Measurements from ENCODE around the gene PDLIM3.
"Not testable (repeated sequence)": the region's sequence is repeated elsewhere in the genome, so short reads cannot be mapped to it uniquely, and the experiment has no call there.

Gene PDLIM3

DNA sequence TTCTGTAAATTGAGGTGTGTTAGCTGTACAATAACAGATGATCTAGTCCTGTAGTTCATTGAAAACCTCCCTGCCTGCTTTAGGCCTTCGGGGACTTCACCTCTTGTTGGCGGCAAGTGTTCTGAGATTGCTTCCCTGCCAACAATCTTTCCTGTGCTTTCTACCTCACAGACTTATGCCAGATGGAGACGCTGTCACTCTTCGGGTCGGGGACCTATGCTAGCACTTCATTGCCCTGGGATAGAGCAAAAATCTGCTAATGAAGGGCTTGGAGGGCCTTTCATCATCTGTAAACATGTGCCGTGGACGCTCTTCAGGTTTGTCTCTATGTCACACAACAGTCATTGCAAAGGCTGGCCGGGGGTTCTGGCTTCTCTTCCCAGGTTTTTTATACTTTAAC lies 4.7 kb upstream of the PDLIM3 start:
- Histone ChIP-seq H3K4me1 (ENCODE audit: control insufficient read depth in 5 of 5, insufficient read depth in 5 of 5, low read length in 5 of 5) (peaks cover 2 to 25% (median 14%) of the 10 kb centered on the region in 5 donors), H3K4me3 (ENCODE audit: low read depth in 1 of 5, low read length in 5 of 5) (no peak overlapping the region), H3K36me3 (ENCODE audit: control insufficient read depth in 5 of 5, insufficient read depth in 5 of 5, low read length in 5 of 5) (no peaks in the 10 kb centered on the region), H3K27me3 (ENCODE audit: control insufficient read depth in 5 of 5, insufficient read depth in 4 of 5, low read length in 5 of 5) (peaks cover 5 to 35% (median 8%) of the 10 kb centered on the region in 5 donors), H3K9ac (ENCODE audit: low read length in 5 of 5) (no peak overlapping the region), H3K27ac (ENCODE audit: low read depth, low read length) (no peak overlapping the region), H3K9me3 (ENCODE audit: control insufficient read depth in 5 of 5, low read length in 5 of 5) (no peaks in the 10 kb centered on the region)

DNA sequence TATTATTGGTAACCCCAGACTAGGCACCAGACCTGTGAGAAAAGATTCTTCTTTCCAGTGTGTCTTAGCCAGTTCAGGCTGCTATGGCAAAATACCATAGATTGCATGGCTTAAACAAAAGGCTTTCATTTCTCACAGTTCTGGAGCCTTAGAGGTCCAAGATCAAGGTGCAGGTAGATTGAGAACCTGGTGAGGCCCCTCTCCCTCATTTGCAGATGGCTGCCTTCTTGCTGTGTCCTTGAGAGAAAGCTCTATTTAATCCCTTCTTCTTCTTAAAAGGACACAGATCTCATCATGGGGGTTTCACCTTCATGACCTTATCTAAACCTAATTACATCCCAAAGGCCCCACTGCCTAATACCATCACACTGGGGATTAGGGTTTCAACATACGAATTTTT lies 3.5 kb upstream of the PDLIM3 start:
- Histone ChIP-seq H3K9ac (ENCODE audit: low read length in 5 of 5) (no peak overlapping the region), H3K9me3 (ENCODE audit: control insufficient read depth in 5 of 5, low read length in 5 of 5) (no peaks in the 10 kb centered on the region), H3K4me3 (ENCODE audit: low read depth in 1 of 5, low read length in 5 of 5) (no peak overlapping the region), H3K4me1 (ENCODE audit: control insufficient read depth in 5 of 5, insufficient read depth in 5 of 5, low read length in 5 of 5) (peaks cover 2 to 30% (median 20%) of the 10 kb centered on the region in 5 donors), H3K27me3 (ENCODE audit: control insufficient read depth in 5 of 5, insufficient read depth in 4 of 5, low read length in 5 of 5) (peaks cover 5 to 38% (median 8%) of the 10 kb centered on the region in 5 donors), H3K27ac (ENCODE audit: low read depth, low read length) (no peak overlapping the region), H3K36me3 (ENCODE audit: control insufficient read depth in 5 of 5, insufficient read depth in 5 of 5, low read length in 5 of 5) (no peaks in the 10 kb centered on the region)

DNA sequence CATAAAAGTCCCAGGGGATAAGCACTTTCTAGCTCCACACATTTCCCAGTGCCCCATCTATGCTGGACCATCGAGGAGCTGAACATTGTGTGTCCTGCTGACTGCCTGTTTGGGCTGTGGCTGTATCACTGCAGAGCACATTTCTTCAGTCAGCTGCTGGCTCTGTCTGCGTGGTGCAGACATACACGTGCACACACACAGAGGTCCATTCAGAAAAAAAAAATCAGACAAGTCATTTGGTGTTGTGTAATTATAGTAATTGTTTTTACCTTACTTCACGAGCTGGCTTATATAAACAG lies 1.1 kb upstream of the PDLIM3 start:
- no peaks in the 10 kb centered on the region for H3K36me3 ChIP-seq (ENCODE audit: control insufficient read depth in 5 of 5, insufficient read depth in 5 of 5, low read length in 5 of 5)
- peaks cover 5 to 38% (median 8%) of the 10 kb centered on the region in 5 donors for H3K27me3 ChIP-seq (ENCODE audit: control insufficient read depth in 5 of 5, insufficient read depth in 4 of 5, low read length in 5 of 5)
- no peak overlapping the region for H3K27ac ChIP-seq (ENCODE audit: low read depth, low read length)
- no peak overlapping the region for H3K9ac ChIP-seq (ENCODE audit: low read length in 5 of 5)
- H3K4me3 ChIP-seq (ENCODE audit: low read depth in 1 of 5, low read length in 5 of 5) = peak overlapping the region in 2 of 5 donors; percentile 63 to 67
- no peaks in the 10 kb centered on the region for H3K9me3 ChIP-seq (ENCODE audit: control insufficient read depth in 5 of 5, low read length in 5 of 5)
- peaks cover 0 to 25% (median 17%) of the 10 kb centered on the region in 5 donors for H3K4me1 ChIP-seq (ENCODE audit: control insufficient read depth in 5 of 5, insufficient read depth in 5 of 5, low read length in 5 of 5)

DNA sequence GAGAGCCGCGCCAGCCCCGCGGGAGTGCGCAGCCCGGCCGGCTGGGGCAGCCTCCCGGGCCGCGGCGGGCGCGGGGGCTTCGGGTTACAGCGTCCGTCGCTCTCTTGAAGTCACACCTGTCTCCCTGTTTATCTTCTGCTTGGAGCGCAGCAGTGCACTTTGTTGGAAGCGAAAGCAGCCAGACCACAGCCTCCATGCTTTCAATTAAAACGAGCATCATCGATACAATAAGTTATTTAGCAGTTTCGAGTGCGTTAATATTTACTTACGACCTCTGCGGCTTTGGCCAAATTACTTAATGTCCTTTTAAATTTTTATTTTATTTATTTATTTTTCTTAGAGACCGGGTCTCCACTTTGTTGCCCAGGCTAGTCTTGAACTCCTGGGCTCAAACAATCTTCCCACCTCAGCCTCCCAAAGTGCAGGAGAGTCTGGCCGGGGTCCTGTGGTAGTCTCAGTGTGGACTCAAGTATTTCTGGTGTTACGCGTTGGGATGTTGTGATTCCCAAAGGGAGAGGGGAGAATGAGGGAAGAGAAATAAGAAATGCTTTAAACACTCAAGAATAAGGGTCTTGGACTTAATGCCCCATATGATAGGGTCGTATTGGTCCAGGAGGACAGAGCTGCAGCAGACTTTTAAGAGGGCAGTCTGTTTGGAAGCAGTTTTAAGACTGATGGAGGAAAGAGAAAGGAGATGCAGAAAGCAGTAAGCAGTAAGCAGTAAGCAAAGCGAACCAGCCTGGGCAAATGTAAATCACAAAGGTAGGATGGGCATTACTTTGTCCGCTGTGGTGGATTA lies 504 bp upstream of the PDLIM3 start:
- Histone ChIP-seq H3K9me3 (ENCODE audit: control insufficient read depth in 5 of 5, low read length in 5 of 5) (no peaks in the 10 kb centered on the region), H3K9ac (ENCODE audit: low read length in 5 of 5) (no peak overlapping the region), H3K27ac (ENCODE audit: low read depth, low read length) (no peak overlapping the region), H3K4me1 (ENCODE audit: control insufficient read depth in 5 of 5, insufficient read depth in 5 of 5, low read length in 5 of 5) (peaks cover 0 to 19% (median 14%) of the 10 kb centered on the region in 5 donors), H3K36me3 (ENCODE audit: control insufficient read depth in 5 of 5, insufficient read depth in 5 of 5, low read length in 5 of 5) (no peaks in the 10 kb centered on the region), H3K27me3 (ENCODE audit: control insufficient read depth in 5 of 5, insufficient read depth in 4 of 5, low read length in 5 of 5) (peaks cover 5 to 38% (median 8%) of the 10 kb centered on the region in 5 donors), H3K4me3 (ENCODE audit: low read depth in 1 of 5, low read length in 5 of 5) (peak overlapping the region; percentile 63 to 72 (median 67))

DNA sequence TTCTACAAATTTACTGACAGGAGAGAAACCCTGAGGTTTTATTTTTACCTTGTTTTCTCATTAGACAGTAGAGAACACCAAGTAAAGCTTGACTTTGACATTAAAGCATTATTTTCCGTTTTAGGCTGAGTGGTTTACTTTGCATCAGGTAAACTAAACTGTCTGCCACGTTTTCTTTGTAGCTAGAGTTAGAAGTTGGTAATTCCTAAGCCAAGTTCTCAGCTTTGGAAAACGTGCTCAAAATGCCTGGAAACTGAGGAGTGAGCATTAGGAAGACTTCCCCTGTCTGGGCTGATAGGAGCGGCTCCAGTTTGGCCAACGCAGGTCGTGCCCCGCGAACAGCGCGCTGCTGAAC lies 819 bp downstream of the PDLIM3 start:
- Histone ChIP-seq H3K27ac (ENCODE audit: low read depth, low read length) (no peak overlapping the region), H3K27me3 (ENCODE audit: control insufficient read depth in 5 of 5, insufficient read depth in 4 of 5, low read length in 5 of 5) (peaks cover 5 to 35% (median 5%) of the 10 kb centered on the region in 5 donors), H3K4me1 (ENCODE audit: control insufficient read depth in 5 of 5, insufficient read depth in 5 of 5, low read length in 5 of 5) (peaks cover 0 to 18% (median 14%) of the 10 kb centered on the region in 5 donors), H3K9ac (ENCODE audit: low read length in 5 of 5) (peak overlapping the region in 4 of 5 donors; percentile 32 to 84 (median 60)), H3K36me3 (ENCODE audit: control insufficient read depth in 5 of 5, insufficient read depth in 5 of 5, low read length in 5 of 5) (no peaks in the 10 kb centered on the region), H3K4me3 (ENCODE audit: low read depth in 1 of 5, low read length in 5 of 5) (peak overlapping the region; percentile 63 to 73 (median 72)), H3K9me3 (ENCODE audit: control insufficient read depth in 5 of 5, low read length in 5 of 5) (no peaks in the 10 kb centered on the region)

DNA sequence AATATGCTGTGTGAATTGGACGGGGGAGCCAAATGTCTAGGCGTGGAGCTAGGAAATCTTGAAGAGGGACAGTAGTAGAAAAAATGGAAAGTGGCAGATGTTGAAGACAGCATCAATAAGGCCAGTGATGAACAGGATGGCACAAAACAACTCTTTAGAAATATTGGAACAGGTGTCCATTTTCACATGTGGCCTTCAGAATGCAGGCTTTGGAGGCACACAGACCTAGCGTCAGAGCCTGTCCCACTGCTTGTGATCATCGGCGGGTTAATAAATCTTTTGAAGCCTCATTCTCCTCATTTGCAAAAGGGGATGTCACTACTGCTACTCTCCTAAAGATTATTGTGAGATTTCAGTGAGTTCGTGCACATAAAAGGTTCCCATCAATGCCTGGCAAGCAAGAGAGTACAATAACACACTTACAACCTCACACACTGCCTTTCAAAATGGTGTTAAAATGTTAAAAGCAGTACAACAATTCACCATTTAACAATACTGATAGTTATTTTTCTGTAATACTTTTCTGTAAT lies 2.4 kb downstream of the PDLIM3 start:
- Histone ChIP-seq H3K36me3 (ENCODE audit: control insufficient read depth in 5 of 5, insufficient read depth in 5 of 5, low read length in 5 of 5) (no peaks in the 10 kb centered on the region), H3K9ac (ENCODE audit: low read length in 5 of 5) (no peak overlapping the region), H3K9me3 (ENCODE audit: control insufficient read depth in 5 of 5, low read length in 5 of 5) (no peaks in the 10 kb centered on the region), H3K4me1 (ENCODE audit: control insufficient read depth in 5 of 5, insufficient read depth in 5 of 5, low read length in 5 of 5) (peaks cover 0 to 18% (median 14%) of the 10 kb centered on the region in 5 donors), H3K4me3 (ENCODE audit: low read depth in 1 of 5, low read length in 5 of 5) (no peak overlapping the region), H3K27ac (ENCODE audit: low read depth, low read length) (no peak overlapping the region), H3K27me3 (ENCODE audit: control insufficient read depth in 5 of 5, insufficient read depth in 4 of 5, low read length in 5 of 5) (peaks cover 0 to 26% (median 5%) of the 10 kb centered on the region in 5 donors)

DNA sequence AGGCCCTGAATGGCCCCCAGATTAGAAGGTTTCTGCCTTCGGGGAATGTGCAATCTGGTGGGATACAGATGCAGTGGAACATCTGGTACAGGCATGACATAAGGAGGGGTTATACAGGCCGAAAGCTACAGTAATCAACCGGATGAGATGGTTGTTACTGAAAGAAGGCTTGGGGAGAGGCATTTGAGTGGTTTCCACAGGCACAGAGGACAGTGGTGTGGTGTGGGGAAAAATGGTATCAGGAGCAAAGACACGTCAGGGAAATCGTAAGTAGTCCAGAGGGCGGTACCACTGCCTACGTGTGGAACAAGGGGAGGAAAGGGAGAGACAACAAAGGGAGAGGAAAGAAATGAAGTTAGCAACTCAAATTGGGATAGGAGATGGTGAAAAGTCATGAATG lies 3.0 kb downstream of the PDLIM3 start:
- H3K9me3 ChIP-seq (ENCODE audit: control insufficient read depth in 5 of 5, low read length in 5 of 5) = no peaks in the 10 kb centered on the region
- H3K4me3 ChIP-seq (ENCODE audit: low read depth in 1 of 5, low read length in 5 of 5) = peak overlapping the region in 1 of 5 donors; percentile 22
- H3K4me1 ChIP-seq (ENCODE audit: control insufficient read depth in 5 of 5, insufficient read depth in 5 of 5, low read length in 5 of 5) = peaks cover 0 to 18% (median 14%) of the 10 kb centered on the region in 5 donors
- H3K27ac ChIP-seq (ENCODE audit: low read depth, low read length) = no peak overlapping the region
- peaks cover 0 to 21% (median 5%) of the 10 kb centered on the region in 5 donors for H3K27me3 ChIP-seq (ENCODE audit: control insufficient read depth in 5 of 5, insufficient read depth in 4 of 5, low read length in 5 of 5)
- H3K36me3 ChIP-seq (ENCODE audit: control insufficient read depth in 5 of 5, insufficient read depth in 5 of 5, low read length in 5 of 5) = no peaks in the 10 kb centered on the region
- no peak overlapping the region for H3K9ac ChIP-seq (ENCODE audit: low read length in 5 of 5)

DNA sequence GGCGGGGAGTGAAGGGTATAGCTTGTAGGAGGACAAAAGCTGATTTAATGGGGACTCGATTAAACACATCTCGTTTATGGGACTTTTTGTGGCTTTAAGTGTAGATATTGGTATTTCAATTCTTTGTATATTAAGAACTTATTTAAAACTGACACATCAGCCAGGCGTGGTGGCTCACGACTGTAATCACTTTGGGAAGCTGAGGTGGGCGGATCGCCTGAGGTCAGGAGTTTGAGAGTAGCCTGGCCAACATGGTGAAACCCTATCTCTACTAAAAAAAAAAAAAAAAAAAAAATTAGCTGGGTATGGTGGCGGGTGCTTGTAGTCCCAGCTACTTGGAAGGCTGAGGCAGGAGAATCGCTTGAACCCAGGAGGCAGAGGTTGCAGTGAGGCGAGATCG lies 3.7 kb downstream of the PDLIM3 start:
- not testable (repeated sequence) for H3K36me3 ChIP-seq (ENCODE audit: control insufficient read depth in 5 of 5, insufficient read depth in 5 of 5, low read length in 5 of 5); H3K9me3 ChIP-seq (ENCODE audit: control insufficient read depth in 5 of 5, low read length in 5 of 5); H3K9ac ChIP-seq (ENCODE audit: low read length in 5 of 5); H3K4me3 ChIP-seq (ENCODE audit: low read depth in 1 of 5, low read length in 5 of 5); H3K27ac ChIP-seq (ENCODE audit: low read depth, low read length)
- peaks cover 0 to 18% (median 14%) of the 10 kb centered on the region in 5 donors for H3K4me1 ChIP-seq (ENCODE audit: control insufficient read depth in 5 of 5, insufficient read depth in 5 of 5, low read length in 5 of 5)
- peaks cover 0 to 19% (median 5%) of the 10 kb centered on the region in 5 donors for H3K27me3 ChIP-seq (ENCODE audit: control insufficient read depth in 5 of 5, insufficient read depth in 4 of 5, low read length in 5 of 5)

DNA sequence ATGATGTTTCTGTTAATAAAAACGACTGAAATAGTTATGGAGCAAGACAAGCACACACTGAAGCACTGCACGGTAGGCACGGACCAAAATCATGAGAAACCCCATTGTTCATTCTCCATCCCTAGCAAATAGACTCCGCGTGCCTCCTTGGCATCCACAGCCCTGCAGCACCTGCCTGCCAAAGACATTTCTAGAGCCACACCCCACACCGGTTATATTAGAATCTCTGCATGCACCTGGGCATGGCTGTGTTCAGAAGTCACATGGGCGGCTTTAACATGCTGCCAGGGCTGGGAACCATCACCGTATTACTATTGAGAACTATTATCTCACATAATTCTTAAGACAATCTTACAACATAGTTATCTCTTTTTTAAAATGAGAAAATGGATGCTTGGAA lies 5.9 kb downstream of the PDLIM3 start:
- H3K9ac ChIP-seq (ENCODE audit: low read length in 5 of 5) = no peak overlapping the region
- peaks cover 0 to under 1% (median under 1%) of the 10 kb centered on the region in 5 donors for H3K4me1 ChIP-seq (ENCODE audit: control insufficient read depth in 5 of 5, insufficient read depth in 5 of 5, low read length in 5 of 5)
- H3K27ac ChIP-seq (ENCODE audit: low read depth, low read length) = no peak overlapping the region
- peaks cover 0 to 5% (median 0%) of the 10 kb centered on the region in 5 donors for H3K36me3 ChIP-seq (ENCODE audit: control insufficient read depth in 5 of 5, insufficient read depth in 5 of 5, low read length in 5 of 5)
- H3K27me3 ChIP-seq (ENCODE audit: control insufficient read depth in 5 of 5, insufficient read depth in 4 of 5, low read length in 5 of 5) = peaks cover 0 to 3% (median 0%) of the 10 kb centered on the region in 5 donors
- no peak overlapping the region for H3K4me3 ChIP-seq (ENCODE audit: low read depth in 1 of 5, low read length in 5 of 5)
- peaks cover 0 to 13% (median 8%) of the 10 kb centered on the region in 5 donors for H3K9me3 ChIP-seq (ENCODE audit: control insufficient read depth in 5 of 5, low read length in 5 of 5)
